HG03280 (cell line): ENCODE measurements around the gene CAT.

Experiments
- ATAC-seq: cut with Tn5 transposase; IDR thresholded peaks from one replicate; pipeline ENCODE4 v1.9.1; 2021; ENCODE audit warnings: mild to moderate bottlenecking, moderate library complexity; ENCODE audit not compliant: unreplicated experiment

Gene CAT

DNA sequence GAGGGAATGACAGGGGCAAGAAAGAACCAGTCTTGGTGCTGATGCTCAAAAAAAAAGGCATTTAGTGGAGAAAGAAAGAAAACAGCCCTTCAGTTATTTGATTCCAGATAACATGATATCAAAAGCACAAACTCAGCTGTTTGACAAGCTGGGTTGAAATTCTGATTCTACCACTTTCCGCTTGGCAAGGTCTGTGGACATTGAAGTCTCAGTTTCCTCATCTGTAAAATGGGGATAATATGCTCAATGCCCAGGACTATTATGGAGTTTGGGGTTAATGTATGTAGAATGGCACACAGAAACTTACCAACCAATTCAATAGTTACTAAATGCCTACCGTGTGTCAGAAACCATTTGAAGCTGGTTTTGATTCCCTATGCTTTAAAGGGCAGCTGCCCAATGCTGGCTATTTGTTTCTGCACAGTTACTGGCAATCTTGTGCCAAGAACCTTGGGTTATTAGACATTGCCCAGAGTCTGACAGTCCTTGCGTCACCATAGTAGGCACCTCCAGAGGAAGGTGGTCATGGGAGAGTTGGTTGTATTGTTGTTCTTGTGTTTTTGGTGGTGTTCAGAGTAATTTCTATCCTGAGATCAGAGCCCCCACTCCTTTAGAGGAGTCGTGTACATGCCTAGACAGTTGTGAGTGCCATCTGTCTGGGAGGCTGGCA lies 55.3 kb downstream of the CAT start:
- ATAC-seq = no peak

DNA sequence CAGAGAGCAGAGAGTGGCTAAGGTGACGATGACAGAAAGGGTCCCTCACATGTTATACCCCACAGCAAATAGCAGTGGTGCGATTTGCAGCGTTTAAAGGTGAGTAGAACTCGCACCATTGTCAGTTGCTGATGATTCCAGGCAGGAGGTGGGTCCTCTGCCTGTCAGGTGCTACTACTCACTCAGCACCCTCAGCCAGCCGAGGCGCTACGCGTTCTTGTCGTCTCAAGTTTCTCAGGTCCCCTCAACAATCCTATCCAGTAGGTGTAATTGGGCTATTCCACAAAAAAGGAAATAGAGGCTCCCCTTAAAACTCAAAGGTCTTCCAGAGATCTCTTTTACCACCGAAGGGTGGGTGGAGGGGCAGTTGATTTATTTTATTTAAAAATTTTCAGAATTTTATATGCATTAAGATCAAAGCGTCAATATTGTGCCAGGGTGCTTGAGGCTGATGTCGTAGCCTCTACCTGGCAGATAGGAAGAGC lies 56.5 kb downstream of the CAT start:
- no peak for ATAC-seq

DNA sequence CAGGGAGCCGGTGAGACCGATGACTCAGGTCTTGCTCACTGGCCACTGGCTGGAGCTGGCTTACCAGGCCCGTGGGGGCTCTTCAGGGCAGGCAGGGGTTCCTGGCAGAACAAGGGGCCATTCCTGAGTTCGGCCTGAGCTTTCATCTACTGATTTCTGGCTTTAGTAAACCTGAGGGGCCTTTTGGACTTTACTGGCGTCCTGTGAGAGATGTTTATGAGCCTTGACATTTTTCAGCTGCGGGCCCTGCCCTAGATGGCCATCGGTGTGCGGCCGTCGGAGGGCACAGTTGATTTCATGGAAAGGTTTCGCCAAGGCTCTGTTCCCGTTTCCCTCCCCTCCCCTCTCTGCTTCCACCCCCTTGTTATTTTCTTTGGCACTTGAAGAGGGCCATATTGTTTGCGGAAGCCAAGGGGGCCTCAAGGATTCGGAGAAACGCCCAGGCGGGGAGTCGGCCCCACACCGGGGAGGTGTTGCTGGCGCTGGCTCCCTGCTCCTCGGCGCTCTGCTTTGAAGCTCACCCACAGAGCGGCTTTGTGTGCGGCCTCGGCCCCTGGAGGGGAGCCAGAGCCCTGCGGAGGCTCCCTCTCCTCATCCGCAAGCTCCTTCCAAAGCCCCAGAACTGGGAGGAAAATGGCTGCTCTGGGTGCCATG lies 57.1 kb downstream of the CAT start:
- no peak for ATAC-seq

DNA sequence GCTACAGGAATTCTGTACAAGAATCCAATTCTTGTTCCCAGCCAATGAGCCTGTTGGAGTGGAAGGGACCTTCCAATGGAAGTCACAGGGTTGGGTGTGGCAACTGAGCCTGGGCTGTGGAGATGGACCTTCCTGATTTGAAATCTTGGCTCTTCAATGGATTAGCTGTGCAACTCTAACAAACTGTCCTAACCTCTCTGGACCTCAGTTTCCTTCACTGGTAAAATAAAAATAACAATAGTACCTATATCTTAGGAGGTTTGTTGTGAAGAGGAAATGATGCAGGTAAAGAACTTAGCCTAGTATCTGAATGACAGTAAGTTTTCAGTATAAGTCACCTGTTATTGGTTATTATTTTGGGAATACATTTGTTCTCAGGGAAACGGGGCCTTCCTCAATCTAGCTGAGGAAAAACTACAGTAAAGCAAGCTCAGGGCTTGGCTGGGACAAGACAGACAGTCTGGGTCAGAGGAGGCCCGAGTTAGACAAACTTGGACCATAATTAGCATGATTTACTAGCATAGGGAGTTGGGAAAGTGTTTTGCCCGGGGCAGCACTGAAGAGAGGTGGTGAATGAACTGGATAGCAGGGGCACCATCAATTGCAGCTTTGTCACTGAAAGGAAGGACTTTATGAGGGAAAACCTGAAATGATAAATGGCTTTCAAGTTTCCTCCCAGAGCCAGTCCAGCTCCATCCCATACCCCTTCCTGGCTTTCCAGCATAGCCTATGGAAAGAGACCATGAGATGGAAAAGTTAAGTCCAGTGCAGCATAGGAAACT lies 61.2 kb downstream of the CAT start:
- no peak for ATAC-seq

DNA sequence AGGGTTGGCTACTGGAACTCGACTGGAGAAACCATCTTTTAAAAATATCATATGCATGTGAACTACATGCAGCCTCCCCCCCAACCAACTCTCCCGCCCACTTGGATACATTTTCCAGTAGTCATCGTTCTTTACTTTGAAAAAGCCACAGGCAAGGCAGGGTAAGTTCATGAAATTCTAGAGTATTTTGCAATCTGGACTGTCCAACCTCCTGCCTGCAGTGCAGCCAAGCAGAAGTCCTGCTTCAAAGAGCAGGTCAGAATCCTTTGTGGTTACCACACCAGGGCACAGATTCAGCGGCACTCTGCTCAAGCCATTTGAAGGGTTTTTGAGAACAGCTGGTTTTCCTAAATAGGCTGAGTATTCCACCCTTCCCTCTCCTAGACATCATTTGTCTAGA lies 62.8 kb downstream of the CAT start:
- ATAC-seq = no peak

GRCh38 chr11:34501949-34502348 lies 63.2 kb downstream of the CAT start:
- no peak for ATAC-seq

DNA sequence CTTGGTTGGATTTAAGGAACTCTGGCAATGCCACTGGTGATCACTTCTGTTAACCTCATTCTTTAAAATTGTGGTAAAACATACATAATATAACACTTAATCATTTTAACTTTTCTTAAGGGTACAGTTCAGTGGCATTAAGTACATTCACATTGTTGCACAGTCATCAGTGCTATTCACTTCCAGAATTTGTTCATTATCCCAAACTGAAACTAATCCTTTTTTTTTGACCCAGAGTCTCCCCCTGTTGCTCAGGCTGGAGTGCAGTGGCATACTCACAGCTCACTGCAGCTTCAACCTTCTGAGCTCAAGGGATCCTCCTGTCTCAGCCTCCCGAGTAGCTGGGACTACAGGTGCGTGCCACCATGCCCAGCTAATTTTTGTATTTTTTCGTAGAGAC lies 64.2 kb downstream of the CAT start:
- no peak for ATAC-seq

DNA sequence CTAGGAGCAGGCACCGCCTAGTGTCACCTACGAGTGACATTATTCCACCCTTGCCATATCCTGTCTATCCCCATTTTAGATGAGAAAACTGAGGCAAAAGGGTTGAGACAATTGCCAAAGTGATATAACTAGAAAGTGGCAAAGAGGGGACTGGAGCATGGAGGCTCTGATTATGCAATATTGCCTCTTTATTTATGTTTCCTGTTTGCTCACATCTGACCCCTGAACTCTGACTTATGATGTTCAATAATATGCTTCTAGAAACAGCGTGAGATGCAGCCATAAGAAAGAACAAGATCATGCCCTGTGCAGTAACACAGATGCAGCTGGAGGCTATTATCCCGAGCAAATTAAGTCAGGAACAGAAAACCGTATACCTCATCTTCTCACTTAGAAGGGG lies 67.1 kb downstream of the CAT start:
- ATAC-seq = no peak

DNA sequence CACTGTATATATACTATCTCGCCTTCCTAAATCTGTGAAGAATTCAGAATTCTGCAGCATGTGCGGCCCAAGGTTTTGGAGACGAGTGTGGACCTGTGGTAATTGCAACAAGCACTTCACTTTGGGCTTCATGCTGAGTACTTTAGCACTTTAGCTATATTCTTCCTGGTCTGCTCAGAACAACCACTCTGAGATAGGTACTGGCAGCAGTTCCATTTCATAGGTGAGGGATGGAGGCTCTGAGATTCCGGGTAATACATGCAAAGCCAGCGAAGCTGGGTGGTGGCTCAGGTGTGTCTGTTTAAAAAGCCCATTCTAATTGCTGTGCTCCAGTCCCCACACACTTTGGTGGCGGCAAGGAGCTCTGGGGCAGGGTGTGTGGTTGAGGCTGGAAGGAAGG lies 68.4 kb downstream of the CAT start:
- no peak for ATAC-seq

DNA sequence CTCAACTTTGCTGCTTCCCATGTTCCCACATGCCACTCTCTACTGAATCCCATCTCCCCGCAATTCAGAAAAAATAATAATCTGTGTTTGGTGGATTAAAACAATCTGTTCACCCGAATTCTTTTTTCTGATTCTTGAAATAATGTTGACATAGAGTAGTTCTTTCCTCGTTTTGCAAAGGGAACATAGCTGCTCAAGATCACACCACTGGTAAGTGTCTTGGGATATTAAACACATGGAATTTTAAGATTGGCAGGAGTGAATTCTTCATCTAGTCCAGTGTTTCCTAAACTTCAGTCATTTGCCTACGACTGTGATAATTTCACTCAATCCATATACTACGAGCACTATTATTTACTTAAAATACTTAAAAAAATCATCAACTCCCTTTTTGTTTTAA lies 68.9 kb downstream of the CAT start:
- no peak for ATAC-seq

- no peak for ATAC-seq
These were observed 69.8 kb downstream of the CAT start for GRCh38 chr11:34508524-34508923.

DNA sequence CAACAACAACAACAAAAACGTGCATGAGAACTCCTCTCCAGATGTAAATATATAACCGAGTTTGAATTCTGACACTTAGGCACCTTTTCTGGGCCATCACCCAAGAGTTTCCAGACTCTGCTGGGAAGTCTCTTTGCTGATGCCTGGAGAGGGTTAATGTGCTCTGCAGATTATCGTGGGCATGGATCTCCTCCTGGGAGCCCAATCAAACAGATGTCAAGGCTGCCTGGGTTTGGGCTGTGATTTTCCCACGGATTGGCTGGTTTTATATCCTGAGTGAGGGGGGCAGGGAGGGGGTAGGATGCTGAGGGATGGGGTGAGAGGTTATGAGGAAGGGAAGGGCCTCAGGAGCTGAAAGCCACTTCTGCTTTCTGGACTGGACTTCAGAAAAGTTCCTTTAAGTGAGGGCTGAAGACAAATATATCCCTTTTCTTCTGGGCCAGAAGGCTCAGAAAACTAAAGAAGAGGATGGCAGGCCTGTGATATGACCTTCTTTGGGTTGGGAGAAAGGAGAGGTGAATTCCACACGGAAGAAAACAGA lies 70.7 kb downstream of the CAT start:
- ATAC-seq = no peak

DNA sequence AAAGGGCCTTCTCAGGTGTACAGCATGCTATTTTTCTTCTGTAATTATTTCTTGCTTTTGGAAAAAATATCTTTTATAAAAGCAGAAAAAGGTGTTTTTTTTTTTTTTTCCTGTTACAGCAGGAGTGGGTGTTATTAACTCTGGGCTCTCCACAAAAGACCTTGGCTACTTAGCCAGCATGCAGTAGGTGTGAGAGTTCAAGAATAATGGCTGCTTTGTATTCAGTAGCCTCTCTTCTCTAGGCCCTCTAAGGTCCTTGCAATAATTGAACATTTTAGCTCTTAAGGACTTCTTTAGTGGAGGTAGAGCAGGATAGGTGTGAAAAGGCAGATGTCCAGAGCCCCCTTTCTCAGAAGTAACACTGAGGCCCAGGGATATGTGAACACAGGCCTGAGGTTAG lies 71.5 kb downstream of the CAT start:
- ATAC-seq = no peak

GRCh38 chr11:34510673-34511072 lies 71.9 kb downstream of the CAT start:
- no peak for ATAC-seq

DNA sequence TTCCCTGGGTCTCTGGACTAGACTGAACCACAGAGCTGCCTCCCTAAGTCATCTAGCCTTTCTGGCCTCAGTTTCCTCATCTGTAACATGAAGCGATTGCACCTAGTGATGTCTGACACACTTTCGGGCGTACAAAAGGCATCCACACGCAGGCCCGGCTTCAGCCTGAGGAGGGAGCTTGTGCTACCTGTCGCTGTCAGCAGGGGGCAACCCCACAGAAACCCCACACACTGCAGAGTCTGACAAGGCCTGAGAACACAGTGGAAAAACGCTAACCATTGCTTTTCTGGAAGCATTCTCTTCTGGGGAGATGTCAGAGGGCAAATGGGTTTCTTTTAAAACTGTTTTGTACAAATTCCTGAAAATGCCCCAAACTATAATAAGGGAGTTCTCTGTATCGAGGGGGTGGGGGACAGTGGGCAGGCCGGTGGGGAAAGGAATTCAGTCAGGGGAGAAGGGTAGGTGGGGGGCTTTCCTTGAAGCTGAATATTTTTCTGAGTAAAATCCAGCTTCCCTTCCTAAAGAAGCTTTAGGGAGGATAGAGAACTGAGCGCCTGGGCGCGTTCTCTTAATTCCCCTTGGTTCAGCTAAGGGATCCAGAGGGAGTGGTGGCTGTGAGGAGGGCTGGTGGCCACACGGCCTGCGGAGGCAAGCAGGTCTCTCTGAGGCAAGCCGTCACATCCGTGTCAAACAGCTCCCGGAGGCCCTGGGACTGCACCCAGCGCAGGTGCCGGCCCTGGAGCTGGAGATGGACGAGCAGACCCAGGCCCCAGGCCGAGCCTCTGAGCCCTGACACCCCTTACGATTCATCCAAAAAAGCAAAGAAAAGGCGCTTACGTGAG lies 74.3 kb downstream of the CAT start:
- ATAC-seq = peak; percentile 86

DNA sequence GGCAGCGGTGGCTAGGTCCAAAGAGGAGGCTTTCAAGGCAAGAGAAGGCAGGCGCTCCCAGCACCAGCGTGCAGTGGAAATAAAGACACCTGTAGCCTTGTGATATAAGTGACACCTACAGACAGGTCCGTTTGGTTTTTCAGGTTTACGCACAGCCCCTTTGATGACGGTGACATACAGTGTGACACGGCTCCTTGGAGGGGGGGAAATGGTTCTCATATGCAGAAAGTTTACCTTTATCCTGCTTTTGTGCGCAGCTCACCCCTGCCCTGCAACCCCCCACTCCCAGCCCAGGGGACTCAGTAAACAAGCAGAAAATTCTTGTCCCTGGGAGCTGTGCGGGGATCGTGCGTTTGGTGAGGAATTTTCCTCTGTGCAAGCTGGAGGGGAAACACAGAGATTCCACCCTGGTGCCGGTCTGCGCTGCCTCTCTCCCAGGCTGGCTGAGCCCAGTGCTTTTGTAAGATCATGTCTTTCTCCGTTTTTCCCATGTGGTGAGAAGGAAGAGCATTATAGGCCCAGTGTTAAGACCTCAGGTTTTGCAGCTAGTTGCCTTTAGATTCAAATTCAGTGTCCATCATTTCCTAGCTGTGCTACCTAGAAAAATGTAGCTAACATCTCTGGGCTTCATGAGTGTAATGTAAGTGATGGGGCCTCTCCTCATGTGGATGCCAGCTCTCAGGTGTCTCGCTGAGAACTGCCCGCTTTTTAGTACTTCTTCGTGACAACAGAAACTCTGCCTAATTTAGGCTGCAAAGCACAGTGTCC lies 75.1 kb downstream of the CAT start, which contains the start of gene ELF5:
Gene ELF5 (minus strand): TSS at position 113 of the 768 bp plus-strand sequence. CDS start 8,045 bp downstream, outside the sequence.
- no peak for ATAC-seq

GRCh38 chr11:34514597-34514996 lies 75.9 kb downstream of the CAT start:
- ATAC-seq = no peak

DNA sequence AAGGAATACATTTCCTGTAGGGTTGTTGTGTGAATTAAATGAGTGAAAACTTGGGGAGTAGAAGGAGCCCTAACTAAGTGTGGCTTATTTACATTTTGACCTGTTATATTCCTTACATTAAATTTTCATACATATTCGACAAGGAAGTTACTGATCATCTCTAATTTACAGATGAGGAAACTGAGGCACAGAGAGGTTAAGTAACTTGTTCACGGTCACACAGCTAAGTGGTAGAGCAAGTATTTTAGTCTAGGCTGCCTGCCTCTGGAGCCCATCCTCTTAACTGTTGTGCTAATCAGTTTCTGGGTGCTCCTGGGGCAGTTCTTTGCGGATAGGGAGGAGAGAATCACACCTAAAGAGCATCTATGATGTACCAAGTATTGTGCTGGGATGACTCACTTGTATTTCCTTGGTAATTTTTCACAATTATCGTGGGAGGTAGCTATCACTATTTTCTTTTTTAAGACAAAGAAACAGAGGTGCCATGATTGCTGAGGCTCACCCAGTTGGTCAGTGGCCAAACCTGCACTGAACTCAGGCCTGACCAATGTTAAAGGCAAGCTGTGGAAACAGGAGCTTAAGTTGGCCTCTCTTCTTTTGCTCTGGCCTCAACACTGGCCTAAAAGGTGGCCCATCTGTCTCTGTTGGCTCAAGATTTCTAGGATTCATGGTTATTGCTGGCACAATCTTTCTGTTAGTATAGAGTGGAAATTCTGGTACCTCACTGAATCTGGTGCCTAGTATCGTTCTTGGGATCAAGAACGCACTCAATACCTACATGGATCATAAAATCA lies 77.7 kb downstream of the CAT start:
- ATAC-seq = no peak

DNA sequence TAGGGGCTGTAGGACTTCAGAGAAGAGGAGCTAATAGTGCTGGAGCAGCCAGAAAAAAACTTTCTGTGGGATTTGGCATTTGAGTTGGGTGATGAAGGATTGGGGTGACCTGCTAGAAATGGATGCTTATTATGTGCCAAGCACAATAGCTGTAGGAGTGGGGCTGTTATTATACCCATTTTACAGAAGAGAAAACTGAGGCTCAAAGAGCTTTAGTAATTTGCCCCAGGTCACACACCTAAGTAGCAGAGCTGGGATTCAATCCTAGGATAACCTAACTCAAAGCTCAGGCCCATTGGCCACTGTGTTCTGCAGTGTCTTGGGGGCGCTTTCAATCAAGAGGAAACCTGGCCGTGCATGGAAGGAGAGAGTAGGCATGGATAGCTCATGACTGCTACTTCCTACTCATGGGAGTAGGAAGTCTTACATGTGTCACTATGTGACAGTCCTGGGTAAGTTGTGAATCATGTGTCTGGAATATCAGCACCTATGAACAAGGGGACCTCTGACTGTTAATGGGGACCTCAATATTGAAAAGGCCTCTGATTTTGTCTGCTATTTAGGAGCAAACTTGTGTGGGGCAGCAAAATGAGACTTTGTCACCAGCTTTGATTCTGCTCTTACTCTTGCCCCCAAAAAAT lies 81.0 kb downstream of the CAT start:
- no peak for ATAC-seq
